DND-41 (cell line): ENCODE results near the gene PIF1.

Source experiments
- ATAC-seq: fragments of 200-7000 bp; cut with Tn5 transposase; 3 replicates; pipeline ENCODE4 v1.9.1; 2021; ENCODE audit warnings: low read depth; ENCODE audit not compliant: insufficient read depth
- DNase-seq: peaks from one replicate; pipeline ENCODE4 v3.0.0-alpha.2; 2020
- H2AFZ ChIP-seq: 2 replicates; pipeline ENCODE4 v1.6.0; 2012; ENCODE audit warnings: low read depth, low read length
- H3K27ac ChIP-seq: 2 replicates; pipeline ENCODE4 v1.5.1; 2012; ENCODE audit warnings: low read length, inconsistent platforms
- H3K27me3 ChIP-seq: fragments of 200-600 bp; sonication (generic); 2 replicates; pipeline ENCODE4 v1.6.0; 2012; ENCODE audit warnings: low read length, mild to moderate bottlenecking, inconsistent platforms; ENCODE audit not compliant: insufficient read depth, poor library complexity
- H3K36me3 ChIP-seq: 2 replicates; pipeline ENCODE4 v1.5.1; 2012; ENCODE audit warnings: low read length, inconsistent platforms; ENCODE audit not compliant: insufficient read depth
- H3K4me1 ChIP-seq: 2 replicates; pipeline ENCODE4 v1.5.1; 2012; ENCODE audit warnings: mild to moderate bottlenecking, low read length; ENCODE audit not compliant: insufficient read depth
- H3K4me2 ChIP-seq: 2 replicates; pipeline ENCODE4 v1.6.0; 2012; ENCODE audit warnings: mild to moderate bottlenecking, moderate library complexity, low read length, inconsistent platforms; ENCODE audit not compliant: insufficient read depth
- H3K4me3 ChIP-seq, 2 experiments: fragments of 200-600 bp in 1 of 2; shearing (Covaris generic) in 1 of 2; 2 replicates each; pipeline ENCODE4 v1.5.1; 2012 to 2016; ENCODE audit warnings: inconsistent platforms in 2 of 2, low read length in 2 of 2, mild to moderate bottlenecking in 2 of 2, low read depth in 1 of 2, moderate library complexity in 1 of 2
- H3K79me2 ChIP-seq: 2 replicates; pipeline ENCODE4 v1.6.0; 2012; ENCODE audit warnings: low read length, inconsistent platforms; ENCODE audit not compliant: insufficient read depth
- H3K9ac ChIP-seq: 2 replicates; pipeline ENCODE4 v1.6.0; 2012; ENCODE audit warnings: low read depth, mild to moderate bottlenecking, inconsistent platforms, low read length, moderate library complexity
- H3K9me3 ChIP-seq: 2 replicates; pipeline ENCODE4 v1.5.1; 2012; ENCODE audit warnings: low read length, moderate library complexity, mild to moderate bottlenecking, inconsistent platforms; ENCODE audit not compliant: insufficient read depth, severe bottlenecking
- H4K20me1 ChIP-seq: 2 replicates; pipeline ENCODE4 v1.6.0; 2012; ENCODE audit warnings: low read length; ENCODE audit not compliant: insufficient read depth
- EZH2 ChIP-seq: IDR thresholded peaks from 3 replicates; pipeline ENCODE4 v1.6.1; 2012; ENCODE audit warnings: borderline replicate concordance, low read depth, mild to moderate bottlenecking, moderate library complexity, low read length, inconsistent platforms; ENCODE audit not compliant: severe bottlenecking
- TF ChIP-seq, protein P1 (sequence below): IDR thresholded peaks from 2 replicates; pipeline ENCODE4 v1.5.1; 2012; ENCODE audit warnings: borderline replicate concordance, low read length, moderate library complexity, mild to moderate bottlenecking; ENCODE audit not compliant: poor library complexity, severe bottlenecking; ENCODE audit errors: extremely low read depth

Gene PIF1

DNA sequence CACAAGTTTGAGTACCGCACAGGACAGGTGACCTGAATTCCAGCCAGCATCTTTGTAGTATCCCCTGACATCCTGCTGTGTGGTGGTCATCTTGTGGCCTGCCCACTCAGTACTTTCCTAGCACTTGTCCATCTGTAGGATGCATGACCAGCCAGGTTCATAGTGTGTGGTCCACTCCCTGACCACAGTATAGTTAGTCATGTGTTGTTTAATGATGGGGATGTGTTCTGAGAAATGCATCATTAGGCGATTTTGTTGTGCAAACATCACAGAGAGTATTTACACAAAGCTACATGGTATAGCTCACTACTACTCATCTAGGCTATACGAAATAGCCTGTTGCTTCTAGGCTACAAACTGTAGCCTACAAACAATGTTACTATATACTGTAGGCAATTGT lies 33.2 kb downstream of the PIF1 start:
- Histone ChIP-seq H3K27me3 (no peaks in the 10 kb centered on the region), H3K4me3 (no peak overlapping the region), H3K4me1 (no peaks in the 10 kb centered on the region), H3K79me2 (no peaks in the 10 kb centered on the region), H3K9ac (no peak overlapping the region), H3K4me2 (no peak overlapping the region), H4K20me1 (no peaks in the 10 kb centered on the region), H3K27ac (no peak overlapping the region), H3K36me3 (no peaks in the 10 kb centered on the region), H2AFZ (no peak overlapping the region), H3K9me3 (no peaks in the 10 kb centered on the region)
- TF ChIP-seq EZH2, result no peak
- TF ChIP-seq, protein P1, sequence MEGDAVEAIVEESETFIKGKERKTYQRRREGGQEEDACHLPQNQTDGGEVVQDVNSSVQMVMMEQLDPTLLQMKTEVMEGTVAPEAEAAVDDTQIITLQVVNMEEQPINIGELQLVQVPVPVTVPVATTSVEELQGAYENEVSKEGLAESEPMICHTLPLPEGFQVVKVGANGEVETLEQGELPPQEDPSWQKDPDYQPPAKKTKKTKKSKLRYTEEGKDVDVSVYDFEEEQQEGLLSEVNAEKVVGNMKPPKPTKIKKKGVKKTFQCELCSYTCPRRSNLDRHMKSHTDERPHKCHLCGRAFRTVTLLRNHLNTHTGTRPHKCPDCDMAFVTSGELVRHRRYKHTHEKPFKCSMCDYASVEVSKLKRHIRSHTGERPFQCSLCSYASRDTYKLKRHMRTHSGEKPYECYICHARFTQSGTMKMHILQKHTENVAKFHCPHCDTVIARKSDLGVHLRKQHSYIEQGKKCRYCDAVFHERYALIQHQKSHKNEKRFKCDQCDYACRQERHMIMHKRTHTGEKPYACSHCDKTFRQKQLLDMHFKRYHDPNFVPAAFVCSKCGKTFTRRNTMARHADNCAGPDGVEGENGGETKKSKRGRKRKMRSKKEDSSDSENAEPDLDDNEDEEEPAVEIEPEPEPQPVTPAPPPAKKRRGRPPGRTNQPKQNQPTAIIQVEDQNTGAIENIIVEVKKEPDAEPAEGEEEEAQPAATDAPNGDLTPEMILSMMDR, result no peak
- no peak for DNase-seq
- no peak for ATAC-seq

GRCh38 chr15:64791401-64791800 lies 34.0 kb downstream of the PIF1 start:
- H2AFZ ChIP-seq, result no peak overlapping the region
- H3K79me2 ChIP-seq, result no peaks in the 10 kb centered on the region
- ATAC-seq (no peak), DNase-seq (no peak)
- H3K27me3 ChIP-seq, result no peaks in the 10 kb centered on the region
- no peak overlapping the region for H3K4me2 ChIP-seq
- no peaks in the 10 kb centered on the region for H3K9me3 ChIP-seq
- no peak overlapping the region for H3K4me3 ChIP-seq
- H3K36me3 ChIP-seq, result no peaks in the 10 kb centered on the region
- no peaks in the 10 kb centered on the region for H3K4me1 ChIP-seq
- H4K20me1 ChIP-seq, result no peaks in the 10 kb centered on the region
- TF ChIP-seq, protein P1, result no peak
- TF ChIP-seq EZH2, result no peak
- H3K27ac ChIP-seq, result no peak overlapping the region
- H3K9ac ChIP-seq, result no peak overlapping the region

DNA sequence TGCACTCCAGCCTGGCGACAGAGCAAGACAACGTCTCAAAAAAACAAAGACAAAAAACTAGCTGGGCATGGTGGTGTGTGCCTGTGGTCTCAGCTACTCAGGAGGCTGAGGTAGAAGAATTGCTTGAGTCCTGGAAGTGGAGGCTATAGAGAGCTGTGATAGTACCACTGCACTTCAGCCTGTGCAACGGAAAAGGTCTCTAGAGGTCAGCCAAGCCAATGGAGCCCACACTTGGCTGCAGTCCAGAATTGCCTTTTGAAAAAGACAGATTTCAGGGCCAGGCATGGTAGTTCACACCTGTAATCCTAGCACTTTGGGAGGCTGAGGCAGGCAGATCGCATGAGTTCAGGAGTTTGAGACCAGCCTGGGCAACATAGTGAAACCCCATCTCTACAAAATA lies 41.7 kb downstream of the PIF1 start:
- no peaks in the 10 kb centered on the region for H4K20me1 ChIP-seq
- no peak for ATAC-seq
- no peaks in the 10 kb centered on the region for H3K4me1 ChIP-seq
- H3K36me3 ChIP-seq, result no peaks in the 10 kb centered on the region
- H2AFZ ChIP-seq, result no peak overlapping the region
- TF ChIP-seq, protein P1, result no peak
- no peak for TF ChIP-seq EZH2
- DNase-seq, result no peak
- no peak overlapping the region for H3K4me3 ChIP-seq
- H3K4me2 ChIP-seq, result no peak overlapping the region
- H3K27me3 ChIP-seq, result no peaks in the 10 kb centered on the region
- no peak overlapping the region for H3K27ac ChIP-seq
- H3K9me3 ChIP-seq, result no peaks in the 10 kb centered on the region
- no peaks in the 10 kb centered on the region for H3K79me2 ChIP-seq
- H3K9ac ChIP-seq, result no peak overlapping the region

- Histone ChIP-seq H3K27me3 (no peaks in the 10 kb centered on the region), H3K9me3 (no peaks in the 10 kb centered on the region), H3K36me3 (no peaks in the 10 kb centered on the region), H3K79me2 (no peaks in the 10 kb centered on the region), H3K4me1 (no peaks in the 10 kb centered on the region), H3K4me3 (no peak overlapping the region), H3K27ac (no peak overlapping the region), H2AFZ (no peak overlapping the region), H4K20me1 (no peaks in the 10 kb centered on the region), H3K4me2 (no peak overlapping the region), H3K9ac (no peak overlapping the region)
- DNase-seq (no peak), ATAC-seq (no peak)
- no peak for TF ChIP-seq EZH2
- TF ChIP-seq, protein P1, result no peak
Measured at GRCh38 chr15:64782751-64783150, 42.7 kb downstream of the PIF1 start.
